Ovary (tissue), 3 donors: ENCODE results near the gene MAGEA2B.
"Not testable (repeated sequence)": the region's sequence is repeated elsewhere in the genome, so short reads cannot be mapped to it uniquely, and the experiment has no call there.

Experiments used
- POLR2A ChIP-seq: fragments of 450-650 bp; IDR thresholded peaks from one replicate; pipeline ENCODE4 v1.6.1; 2017; ENCODE audit warnings: antibody characterized with exemption, mild to moderate bottlenecking, moderate library complexity
- TF ChIP-seq, protein P1 (sequence below), 3 donors: fragments of 450-650 bp in 2 of 3; fragments of 200-600 bp in 1 of 3; IDR thresholded peaks; one replicate each; pipeline versions ENCODE4 v1.5.1 to v1.8.0; 2016 to 2022; ENCODE audit warnings: antibody characterized with exemption in 3 of 3, mild to moderate bottlenecking in 1 of 3
- donor health status: DM: no; HTN: no; CAD: no.

DNA sequence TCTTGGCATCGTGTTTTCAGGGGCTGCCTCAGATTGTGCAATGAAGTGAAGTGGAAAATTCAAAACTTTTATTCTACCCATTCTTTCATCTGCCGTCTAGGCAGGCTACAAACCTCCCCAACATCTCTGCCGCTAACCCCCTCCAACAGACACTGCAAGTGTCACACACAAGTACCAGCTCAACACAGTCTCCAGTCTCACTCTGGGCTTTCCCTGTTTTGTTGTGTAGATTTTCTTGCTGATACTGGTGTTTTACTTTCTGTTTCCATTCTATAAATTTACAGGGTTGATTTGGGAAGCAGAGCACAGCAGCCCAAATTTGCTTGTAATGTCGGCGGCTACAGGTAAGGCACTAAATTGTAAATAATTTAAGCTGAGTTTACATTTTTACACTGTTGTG is 40.4 kb downstream of the MAGEA2B start:
- not testable (repeated sequence) for TF ChIP-seq POLR2A
- TF ChIP-seq, protein P1, sequence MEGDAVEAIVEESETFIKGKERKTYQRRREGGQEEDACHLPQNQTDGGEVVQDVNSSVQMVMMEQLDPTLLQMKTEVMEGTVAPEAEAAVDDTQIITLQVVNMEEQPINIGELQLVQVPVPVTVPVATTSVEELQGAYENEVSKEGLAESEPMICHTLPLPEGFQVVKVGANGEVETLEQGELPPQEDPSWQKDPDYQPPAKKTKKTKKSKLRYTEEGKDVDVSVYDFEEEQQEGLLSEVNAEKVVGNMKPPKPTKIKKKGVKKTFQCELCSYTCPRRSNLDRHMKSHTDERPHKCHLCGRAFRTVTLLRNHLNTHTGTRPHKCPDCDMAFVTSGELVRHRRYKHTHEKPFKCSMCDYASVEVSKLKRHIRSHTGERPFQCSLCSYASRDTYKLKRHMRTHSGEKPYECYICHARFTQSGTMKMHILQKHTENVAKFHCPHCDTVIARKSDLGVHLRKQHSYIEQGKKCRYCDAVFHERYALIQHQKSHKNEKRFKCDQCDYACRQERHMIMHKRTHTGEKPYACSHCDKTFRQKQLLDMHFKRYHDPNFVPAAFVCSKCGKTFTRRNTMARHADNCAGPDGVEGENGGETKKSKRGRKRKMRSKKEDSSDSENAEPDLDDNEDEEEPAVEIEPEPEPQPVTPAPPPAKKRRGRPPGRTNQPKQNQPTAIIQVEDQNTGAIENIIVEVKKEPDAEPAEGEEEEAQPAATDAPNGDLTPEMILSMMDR (IDR thresholded peaks at IDR 0.05) = not testable (repeated sequence)
